Spinal cord (tissue), 10 donors: ENCODE results near the gene TLR4. TPM values are rescaled to one million over a fixed set of nuclear protein-coding genes. Genes with fewer than 3 reads are reported as not detected.

Source experiments
- DNase-seq, 6 donors: peaks; one replicate each; pipeline versions ENCODE4 v3.0.0 to v3.0.0-alpha.2; 2013 to 2015; ENCODE audit warnings: low spot score in 6 of 6, low read depth in 4 of 6
- H3K27ac ChIP-seq: one replicate; pipeline ENCODE4 v1.5.1; 2013; ENCODE audit warnings: low read depth, low read length, control low read depth
- H3K27me3 ChIP-seq: one replicate; pipeline ENCODE4 v1.6.1; 2013; ENCODE audit warnings: low read length; ENCODE audit not compliant: control insufficient read depth, insufficient read depth
- H3K36me3 ChIP-seq: one replicate; pipeline ENCODE4 v1.6.1; 2013; ENCODE audit warnings: low read length; ENCODE audit not compliant: control insufficient read depth, insufficient read depth
- H3K4me1 ChIP-seq: one replicate; pipeline ENCODE4 v1.6.1; 2013; ENCODE audit warnings: low read length; ENCODE audit not compliant: control insufficient read depth, insufficient read depth
- H3K4me3 ChIP-seq: one replicate; pipeline ENCODE4 v1.5.1; 2013; ENCODE audit warnings: low read depth, low read length, control low read depth
- H3K9me3 ChIP-seq: one replicate; pipeline ENCODE4 v1.6.1; 2013; ENCODE audit warnings: low read length; ENCODE audit not compliant: control insufficient read depth, insufficient read depth
- WGBS: methylation state at CpG from one replicate; pipeline ENCODE4 v1.1.5; 2013; ENCODE audit warnings: missing lambda C conversion rate; ENCODE audit not compliant: insufficient coverage; 5-methylcytosine and 5-hydroxymethylcytosine counted together
- polyA plus RNA-seq, 2 donors: library from polyadenylated mRNA; unstranded; fragments of 120-200 nt; gene quantifications; one replicate each; pipeline ENCODE4 v1.2.1, GENCODE V29; 2013; ENCODE audit not compliant: insufficient read length in 2 of 2
- total RNA-seq, 2 donors: library from RNA; depleted of rRNA in 1 of 2; stranded (reverse); fragments of 120-200 nt in 1 of 2; fragments of >200 nt in 1 of 2; gene quantifications; one replicate each; pipeline versions ENCODE4 v1.2.3 to v1.2.4, GENCODE V29; 2013 to 2014
- donor health status: healthy.

TLR4 gene
- total and polyA plus RNA-seq, 4 donors: 7.1 to 35.2 (median 22.7) TPM

DNA sequence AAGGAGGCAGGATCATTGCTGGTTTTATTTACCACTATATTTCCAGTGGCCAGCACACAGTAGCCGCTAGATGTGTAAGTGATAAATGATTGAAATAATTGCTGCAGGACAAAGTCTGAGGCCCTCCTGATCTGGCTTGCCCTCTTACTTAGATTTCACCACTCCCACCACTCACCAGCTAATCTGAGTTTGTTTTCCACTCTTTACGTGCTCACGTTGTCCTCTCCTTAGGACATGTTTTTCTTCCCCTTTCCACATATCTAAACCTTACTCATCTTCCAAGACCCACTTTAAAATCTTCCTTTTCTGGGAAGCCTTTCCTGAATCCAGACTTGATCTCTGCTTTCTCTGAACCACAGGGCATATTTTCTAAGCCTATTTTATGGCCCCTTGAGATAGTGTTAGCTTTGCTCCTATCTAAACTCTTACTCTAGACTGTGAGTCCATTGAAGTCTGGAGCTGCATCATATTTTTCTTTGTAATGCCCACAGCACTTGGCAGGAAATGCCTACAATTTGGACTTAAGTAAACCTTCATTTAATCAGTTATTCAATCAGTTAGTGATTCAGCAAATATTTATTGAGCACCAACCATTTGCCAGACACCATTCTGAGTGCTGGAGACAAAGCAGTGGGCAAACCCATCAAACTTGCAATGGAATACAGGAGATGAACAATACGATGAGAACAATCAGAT is 2.4 kb downstream of the TLR4 start:
- DNase-seq: no peak
- Histone ChIP-seq H3K4me1 (peaks cover 4% of the 10 kb centered on the region), H3K27ac (no peak overlapping the region), H3K4me3 (no peak overlapping the region), H3K36me3 (no peaks in the 10 kb centered on the region), H3K9me3 (no peaks in the 10 kb centered on the region), H3K27me3 (no peaks in the 10 kb centered on the region)
- 70% methylated on average over 3 of the region's 4 CpGs for WGBS

DNA sequence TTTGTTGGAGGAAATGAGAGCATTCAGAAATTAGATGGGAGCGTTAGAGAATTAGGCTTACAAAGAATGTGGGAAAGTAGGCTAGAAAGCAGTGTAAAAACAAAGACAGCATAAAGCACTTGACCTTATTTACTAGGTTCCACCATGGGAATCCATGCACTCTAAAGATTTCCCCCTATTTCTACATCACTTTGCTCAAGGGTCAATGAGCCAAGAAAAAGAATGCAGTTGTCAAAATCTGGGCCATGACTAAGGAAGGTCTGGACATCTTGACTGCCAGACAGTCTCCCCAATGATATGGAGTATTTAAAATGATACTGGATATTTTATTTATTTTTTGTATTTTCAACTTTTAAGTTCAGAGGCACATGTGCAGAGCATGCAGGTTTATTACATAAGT is 3.4 kb downstream of the TLR4 start:
- WGBS: no CpG with 5 or more reads among the region's 1 CpG
- no peaks in the 10 kb centered on the region for H3K36me3 ChIP-seq
- no peak overlapping the region for H3K4me3 ChIP-seq
- no peaks in the 10 kb centered on the region for H3K9me3 ChIP-seq
- peaks cover 4% of the 10 kb centered on the region for H3K4me1 ChIP-seq
- no peak overlapping the region for H3K27ac ChIP-seq
- no peaks in the 10 kb centered on the region for H3K27me3 ChIP-seq
- DNase-seq: no peak

DNA sequence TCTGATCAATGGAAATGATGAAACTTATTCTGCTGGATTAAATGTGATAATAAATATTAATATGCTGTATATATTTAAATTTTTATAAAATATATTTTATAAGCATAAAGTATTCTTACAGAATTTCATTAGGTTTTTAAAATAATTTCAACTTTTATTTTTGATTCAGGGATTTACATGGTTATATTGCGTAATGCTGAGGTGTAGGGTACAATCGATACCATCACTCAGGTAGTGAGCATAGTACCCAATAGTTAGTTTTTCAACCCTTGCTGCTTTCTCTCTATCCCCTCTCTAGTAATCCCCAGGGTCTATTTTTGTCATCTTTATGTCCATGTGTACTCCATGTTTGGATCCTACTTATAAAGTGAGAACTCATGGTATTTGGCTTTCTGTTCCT is 5.7 kb downstream of the TLR4 start:
- Histone ChIP-seq H3K4me3 (no peak overlapping the region), H3K36me3 (no peaks in the 10 kb centered on the region), H3K27ac (no peak overlapping the region), H3K9me3 (no peaks in the 10 kb centered on the region), H3K27me3 (no peaks in the 10 kb centered on the region), H3K4me1 (no peaks in the 10 kb centered on the region)
- no peak for DNase-seq
- no CpG with 5 or more reads among the region's 2 CpGs for WGBS

DNA sequence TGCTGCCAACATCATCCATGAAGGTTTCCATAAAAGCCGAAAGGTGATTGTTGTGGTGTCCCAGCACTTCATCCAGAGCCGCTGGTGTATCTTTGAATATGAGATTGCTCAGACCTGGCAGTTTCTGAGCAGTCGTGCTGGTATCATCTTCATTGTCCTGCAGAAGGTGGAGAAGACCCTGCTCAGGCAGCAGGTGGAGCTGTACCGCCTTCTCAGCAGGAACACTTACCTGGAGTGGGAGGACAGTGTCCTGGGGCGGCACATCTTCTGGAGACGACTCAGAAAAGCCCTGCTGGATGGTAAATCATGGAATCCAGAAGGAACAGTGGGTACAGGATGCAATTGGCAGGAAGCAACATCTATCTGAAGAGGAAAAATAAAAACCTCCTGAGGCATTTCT is 10.1 kb downstream of the TLR4 start:
- Histone ChIP-seq H3K4me1 (no peaks in the 10 kb centered on the region), H3K27me3 (no peaks in the 10 kb centered on the region), H3K36me3 (no peaks in the 10 kb centered on the region), H3K27ac (no peak overlapping the region), H3K4me3 (no peak overlapping the region), H3K9me3 (no peaks in the 10 kb centered on the region)
- WGBS: 88% methylated on average over 6 of the region's 6 CpGs
- DNase-seq: no peak

DNA sequence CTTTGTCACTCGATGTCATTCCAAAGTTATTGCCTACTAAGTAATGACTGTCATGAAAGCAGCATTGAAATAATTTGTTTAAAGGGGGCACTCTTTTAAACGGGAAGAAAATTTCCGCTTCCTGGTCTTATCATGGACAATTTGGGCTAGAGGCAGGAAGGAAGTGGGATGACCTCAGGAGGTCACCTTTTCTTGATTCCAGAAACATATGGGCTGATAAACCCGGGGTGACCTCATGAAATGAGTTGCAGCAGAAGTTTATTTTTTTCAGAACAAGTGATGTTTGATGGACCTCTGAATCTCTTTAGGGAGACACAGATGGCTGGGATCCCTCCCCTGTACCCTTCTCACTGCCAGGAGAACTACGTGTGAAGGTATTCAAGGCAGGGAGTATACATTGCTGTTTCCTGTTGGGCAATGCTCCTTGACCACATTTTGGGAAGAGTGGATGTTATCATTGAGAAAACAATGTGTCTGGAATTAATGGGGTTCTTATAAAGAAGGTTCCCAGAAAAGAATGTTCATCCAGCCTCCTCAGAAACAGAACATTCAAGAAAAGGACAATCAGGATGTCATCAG is 11.3 kb downstream of the TLR4 start:
- Histone ChIP-seq H3K27me3 (no peaks in the 10 kb centered on the region), H3K27ac (no peak overlapping the region), H3K36me3 (no peaks in the 10 kb centered on the region), H3K4me1 (no peaks in the 10 kb centered on the region), H3K9me3 (no peaks in the 10 kb centered on the region), H3K4me3 (no peak overlapping the region)
- no peak for DNase-seq
- 77% methylated on average over 2 of the region's 5 CpGs for WGBS

DNA sequence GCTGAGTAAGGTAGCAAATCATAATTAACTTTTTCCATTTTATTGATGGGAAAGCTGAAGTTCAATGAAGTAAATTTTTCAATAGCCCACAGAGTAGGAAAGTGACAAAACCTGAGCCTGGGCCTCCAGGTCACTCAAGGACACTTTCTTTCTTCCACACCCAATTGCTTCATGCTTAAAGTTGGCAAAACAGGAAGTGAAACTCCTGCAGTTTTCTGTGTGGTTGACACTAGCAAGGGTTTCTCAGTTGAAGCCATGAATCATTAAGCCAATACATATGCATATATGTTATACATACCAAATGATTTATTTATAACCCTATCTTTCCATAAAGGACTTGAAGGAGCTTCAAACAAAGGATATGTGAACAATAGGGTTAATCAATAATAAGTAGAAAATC is 13.9 kb downstream of the TLR4 start:
- Histone ChIP-seq H3K4me3 (no peak overlapping the region), H3K4me1 (no peaks in the 10 kb centered on the region), H3K9me3 (no peaks in the 10 kb centered on the region), H3K27ac (no peak overlapping the region), H3K27me3 (no peaks in the 10 kb centered on the region), H3K36me3 (no peaks in the 10 kb centered on the region)
- no peak for DNase-seq

DNA sequence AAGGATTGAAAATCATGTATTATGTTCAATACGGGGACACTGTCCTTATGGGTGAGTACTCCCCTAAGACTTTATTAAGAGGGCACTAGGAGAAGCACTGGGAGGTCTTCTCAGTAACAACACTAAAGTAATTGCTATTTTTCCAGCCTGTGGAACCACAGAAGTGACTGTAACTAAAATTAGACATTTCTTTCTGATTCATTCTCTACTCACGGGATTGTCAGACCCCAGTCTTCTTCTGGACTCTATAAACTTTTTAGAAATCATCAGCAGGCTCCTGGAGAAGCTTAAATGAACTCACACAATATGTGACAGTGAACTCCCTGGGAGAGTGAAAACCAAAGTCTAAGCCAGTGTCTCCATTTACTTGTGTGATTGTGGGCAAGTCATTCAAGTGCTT is 14.5 kb downstream of the TLR4 start:
- no peak overlapping the region for H3K27ac ChIP-seq
- no peaks in the 10 kb centered on the region for H3K4me1 ChIP-seq
- no peaks in the 10 kb centered on the region for H3K9me3 ChIP-seq
- H3K36me3 ChIP-seq: no peaks in the 10 kb centered on the region
- no peaks in the 10 kb centered on the region for H3K27me3 ChIP-seq
- DNase-seq: no peak
- WGBS: no CpG with 5 or more reads among the region's 2 CpGs
- H3K4me3 ChIP-seq: no peak overlapping the region

DNA sequence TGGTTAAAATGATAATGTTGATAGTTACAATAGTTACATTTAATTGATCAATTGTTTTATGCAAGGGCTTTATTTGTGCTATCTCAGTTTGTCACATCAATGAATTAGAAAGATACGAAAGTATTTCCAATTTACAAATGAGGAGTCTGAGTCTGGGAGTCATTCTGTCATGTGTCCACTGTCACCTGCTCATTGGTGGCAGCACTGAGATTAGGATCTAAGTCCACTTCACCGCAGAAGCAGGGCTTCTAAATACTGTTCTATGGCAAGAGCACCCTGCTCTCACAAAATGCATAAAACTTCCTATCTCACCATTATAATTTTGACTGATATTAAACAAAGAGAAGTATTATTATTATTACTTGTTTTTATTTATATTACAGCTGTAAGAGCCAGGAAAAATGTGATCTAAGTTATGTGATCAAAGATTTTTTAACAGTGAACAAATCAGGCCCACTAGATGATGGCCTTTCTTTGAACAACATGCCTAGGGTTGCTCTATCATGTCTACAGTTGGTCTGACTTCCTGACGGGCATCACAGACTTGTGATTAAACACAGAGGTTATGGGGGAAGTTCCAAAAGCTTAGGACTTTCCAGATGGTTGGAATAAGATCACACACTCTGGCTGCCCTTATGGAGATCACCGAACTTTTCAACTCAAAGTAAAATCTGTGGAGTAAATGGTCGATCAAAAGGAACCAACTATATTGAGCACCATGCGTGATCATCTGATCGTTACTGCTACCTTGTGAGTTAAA is 15.1 kb downstream of the TLR4 start:
- 89% methylated on average over 3 of the region's 7 CpGs for WGBS
- Histone ChIP-seq H3K27me3 (no peaks in the 10 kb centered on the region), H3K27ac (no peak overlapping the region), H3K4me1 (no peaks in the 10 kb centered on the region), H3K36me3 (no peaks in the 10 kb centered on the region), H3K4me3 (no peak overlapping the region), H3K9me3 (no peaks in the 10 kb centered on the region)
- DNase-seq: no peak

DNA sequence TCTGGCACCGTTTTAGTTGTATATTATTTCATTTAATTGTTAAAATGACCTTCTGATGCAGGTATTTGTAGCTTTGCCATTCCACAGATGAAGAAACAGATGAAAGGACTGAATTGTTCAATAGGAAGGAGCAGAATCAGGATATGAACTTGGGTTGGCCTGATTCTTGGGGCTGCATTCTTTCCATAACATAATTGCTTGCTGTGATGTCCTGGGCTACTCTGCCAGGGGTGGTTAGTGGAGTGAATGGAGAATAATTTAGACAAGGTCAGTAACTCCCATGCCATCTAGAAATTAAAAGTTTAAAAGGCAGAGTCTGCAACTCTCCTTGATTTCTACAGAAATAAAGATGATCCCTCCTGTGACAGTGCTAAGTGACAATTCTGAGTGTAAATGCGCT is 15.9 kb downstream of the TLR4 start:
- H3K27ac ChIP-seq: no peak overlapping the region
- no peaks in the 10 kb centered on the region for H3K4me1 ChIP-seq
- no peaks in the 10 kb centered on the region for H3K27me3 ChIP-seq
- WGBS: 100% methylated on average over 1 of the region's 2 CpGs
- H3K36me3 ChIP-seq: no peaks in the 10 kb centered on the region
- no peaks in the 10 kb centered on the region for H3K9me3 ChIP-seq
- H3K4me3 ChIP-seq: no peak overlapping the region
- no peak for DNase-seq

DNA sequence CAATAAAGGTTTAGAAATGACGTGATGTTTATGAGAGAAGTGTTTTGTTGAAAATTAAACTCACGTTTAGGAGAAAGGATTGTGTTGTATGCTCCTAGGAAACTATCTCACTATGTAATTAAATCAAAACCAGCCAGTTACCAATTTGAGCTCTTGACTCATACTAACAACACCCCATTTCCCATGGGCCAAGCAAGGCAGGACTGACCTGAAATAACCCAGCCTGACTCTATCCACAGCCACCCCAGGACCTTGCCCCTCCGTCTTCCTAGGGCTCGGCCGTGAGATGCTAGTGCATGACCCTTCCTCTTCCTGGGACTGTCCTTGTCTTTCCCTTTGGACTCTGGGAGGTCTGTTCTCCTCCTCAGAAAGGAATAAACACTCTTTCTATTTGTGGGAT is 16.4 kb downstream of the TLR4 start:
- Histone ChIP-seq H3K36me3 (no peaks in the 10 kb centered on the region), H3K27me3 (no peaks in the 10 kb centered on the region), H3K9me3 (no peaks in the 10 kb centered on the region), H3K4me3 (no peak overlapping the region), H3K27ac (no peak overlapping the region), H3K4me1 (no peaks in the 10 kb centered on the region)
- 80% methylated on average over 3 of the region's 5 CpGs for WGBS
- DNase-seq: no peak
